Aorta (tissue), 5 donors: ENCODE results near the gene DNAH7. TPM values are rescaled to one million over a fixed set of nuclear protein-coding genes. Genes with fewer than 3 reads are reported as not detected.

Experiments used
- ATAC-seq: fragments of 200-7000 bp; cut with Tn5 transposase; one replicate; pipeline ENCODE4 v1.9.1; 2022; ENCODE audit warnings: moderate library complexity; ENCODE audit not compliant: low FRiP score
- DNase-seq, 2 donors: peaks; one replicate each; pipeline ENCODE4 v3.0.0-alpha.2; 2020
- H3K27ac ChIP-seq, 2 donors: one replicate each; pipeline ENCODE4 v1.5.1; 2013; ENCODE audit warnings: low read length in 2 of 2, mild to moderate bottlenecking in 2 of 2, moderate library complexity in 2 of 2, control low read depth in 1 of 2, inconsistent platforms in 1 of 2, low read depth in 1 of 2
- H3K27me3 ChIP-seq, 2 donors: one replicate each; pipeline ENCODE4 v1.6.1; 2013; ENCODE audit warnings: control low read depth in 1 of 2, low read length in 1 of 2, mild to moderate bottlenecking in 1 of 2, moderate library complexity in 1 of 2; ENCODE audit not compliant: insufficient read depth in 2 of 2, control insufficient read depth in 1 of 2
- H3K36me3 ChIP-seq, 2 donors: one replicate each; pipeline ENCODE4 v1.6.1; 2013; ENCODE audit warnings: control low read depth in 1 of 2, low read length in 1 of 2, mild to moderate bottlenecking in 1 of 2; ENCODE audit not compliant: insufficient read depth in 2 of 2, control insufficient read depth in 1 of 2
- H3K4me1 ChIP-seq, 2 donors: one replicate each; pipeline ENCODE4 v1.6.1; 2013; ENCODE audit warnings: low read length in 2 of 2, control low read depth in 1 of 2, mild to moderate bottlenecking in 1 of 2, moderate library complexity in 1 of 2; ENCODE audit not compliant: insufficient read depth in 2 of 2, control insufficient read depth in 1 of 2
- H3K4me3 ChIP-seq, 2 donors: one replicate each; pipeline ENCODE4 v1.5.1; 2013; ENCODE audit warnings: low read length in 2 of 2, control low read depth in 1 of 2, mild to moderate bottlenecking in 1 of 2
- H3K9me3 ChIP-seq: one replicate; pipeline ENCODE4 v1.6.1; 2013; ENCODE audit warnings: mild to moderate bottlenecking, low read length; ENCODE audit not compliant: control insufficient read depth
- WGBS, 2 donors: extraction: QIAGEN DNeasy Blood & Tissue Kit; methylation state at CpG; one replicate each; pipeline ENCODE4 v1.1.7; 2013; 5-methylcytosine and 5-hydroxymethylcytosine counted together
- intact Hi-C, 2 donors: fragments of 100-400 bp; cut with DNase I; formaldehyde crosslinking; loops; one replicate each; pipeline versions ENCODE4 v1.14.2 to v1.15.0; 2022
- polyA plus RNA-seq, 2 donors: library from polyadenylated mRNA; stranded (reverse); fragments of 200-250 nt; gene quantifications; one replicate each; pipeline ENCODE4 v1.2.3, GENCODE V29; 2013
- total RNA-seq, 2 donors: library from RNA; stranded (reverse); fragmentation: NEBNext Ultra II Directional; extraction: Animal tissue kit (Norgen Biotek cat#: 25700); gene quantifications; one replicate each; pipeline ENCODE4 v1.2.1, GENCODE V29; 2021
- donor health status: healthy with polysubstance abuse.
- donor health status: Bipolar disorder and iron deficiency.
- donor health status: DM: no; HTN: no; CAD: no.
- donor health status: DM: no; HTN: no; CAD: no.
- donor health status: DM: yes; HTN: yes; CAD: no.

The DNAH7 gene
- total and polyA plus RNA-seq, 4 donors = 0.71 to 2.7 (median 1.5) TPM

GRCh38 chr2:195808189-195808588 lies 260.4 kb downstream of the DNAH7 start:
- intact Hi-C loops = no loop called here
- no peak overlapping the region for H3K27ac ChIP-seq
- no peak for DNase-seq
- ATAC-seq = no peak
- H3K4me1 ChIP-seq = no peaks in the 10 kb centered on the region
- no peaks in the 10 kb centered on the region for H3K27me3 ChIP-seq
- WGBS, 2 donors = 42 to 45% methylated on average over 1 of the region's 1 CpG
- H3K36me3 ChIP-seq = no peaks in the 10 kb centered on the region
- no peaks in the 10 kb centered on the region for H3K9me3 ChIP-seq
- H3K4me3 ChIP-seq = no peak overlapping the region

DNA sequence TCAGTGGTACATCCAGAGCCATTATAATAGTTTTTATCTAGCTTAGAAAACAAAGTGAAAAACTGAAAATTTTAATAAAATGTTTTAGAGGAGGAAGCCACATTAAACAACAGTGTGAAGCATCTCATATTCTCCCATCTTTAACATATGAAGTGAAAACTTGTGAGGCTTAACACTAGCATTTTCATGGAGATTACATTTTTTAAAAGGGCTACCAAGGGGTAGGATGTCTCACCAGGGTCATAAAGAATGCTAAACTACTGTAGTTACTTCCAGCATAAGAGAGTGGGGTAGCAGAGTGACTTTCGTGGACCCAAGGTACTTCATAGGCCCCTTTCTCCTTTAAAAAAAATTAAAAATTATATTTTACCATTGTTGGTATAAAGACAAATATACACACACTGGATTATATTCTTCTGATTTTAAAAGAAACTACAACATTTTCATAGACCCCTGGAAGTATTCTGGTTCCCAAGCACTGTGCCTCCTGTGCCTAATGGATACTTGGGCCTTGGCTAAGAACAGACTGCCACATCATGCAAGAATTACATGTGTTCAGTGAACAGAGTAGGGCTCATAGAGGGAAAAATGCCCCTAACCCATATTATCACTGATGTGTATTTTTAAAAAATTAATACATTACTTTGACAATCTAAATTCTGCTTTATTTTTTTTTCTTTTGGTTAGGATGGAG lies 263.2 kb downstream of the DNAH7 start:
- DNase-seq (no peak), ATAC-seq (no peak)
- 77 to 79% methylated on average over 1 of the region's 1 CpG for WGBS, 2 donors
- intact Hi-C loops = no loop called here
- Histone ChIP-seq H3K4me3 (no peak overlapping the region), H3K27me3 (no peaks in the 10 kb centered on the region), H3K9me3 (no peaks in the 10 kb centered on the region), H3K27ac (no peak overlapping the region), H3K36me3 (no peaks in the 10 kb centered on the region), H3K4me1 (no peaks in the 10 kb centered on the region)

- no peak overlapping the region for H3K27ac ChIP-seq
- intact Hi-C loops = no loop called here
- 14 to 17% methylated on average over 1 of the region's 1 CpG for WGBS, 2 donors
- no peak for DNase-seq
- H3K27me3 ChIP-seq = no peaks in the 10 kb centered on the region
- no peaks in the 10 kb centered on the region for H3K36me3 ChIP-seq
- H3K4me3 ChIP-seq = no peak overlapping the region
- ATAC-seq = no peak
- H3K9me3 ChIP-seq = no peaks in the 10 kb centered on the region
- no peaks in the 10 kb centered on the region for H3K4me1 ChIP-seq
These were observed 272.8 kb downstream of the DNAH7 start for GRCh38 chr2:195795879-195796278.

DNA sequence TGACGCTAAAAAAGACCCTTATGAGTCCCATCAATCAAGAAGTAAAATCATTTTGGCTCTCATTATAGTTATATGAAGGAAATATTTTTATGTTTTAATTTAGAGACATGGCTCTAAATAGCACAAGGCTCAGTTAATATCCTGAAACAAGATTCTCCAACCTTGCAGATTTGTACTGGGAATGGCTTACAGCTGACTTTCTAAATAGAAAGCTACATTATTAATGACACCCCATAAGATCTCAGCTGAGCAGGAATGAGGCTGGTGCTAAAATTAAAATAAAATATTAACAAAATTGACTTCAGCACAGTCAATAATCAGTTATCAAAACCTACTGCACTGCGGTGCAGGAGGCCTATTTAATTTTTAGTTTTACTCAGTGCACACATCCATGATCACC lies 274.8 kb downstream of the DNAH7 start:
- no peaks in the 10 kb centered on the region for H3K27me3 ChIP-seq
- H3K4me1 ChIP-seq = no peaks in the 10 kb centered on the region
- H3K27ac ChIP-seq = no peak overlapping the region
- DNase-seq (no peak), ATAC-seq (no peak)
- 60 to 61% methylated on average over 2 of the region's 2 CpGs for WGBS, 2 donors
- intact Hi-C loops = no loop called here
- no peaks in the 10 kb centered on the region for H3K36me3 ChIP-seq
- no peak overlapping the region for H3K4me3 ChIP-seq
- no peaks in the 10 kb centered on the region for H3K9me3 ChIP-seq

DNA sequence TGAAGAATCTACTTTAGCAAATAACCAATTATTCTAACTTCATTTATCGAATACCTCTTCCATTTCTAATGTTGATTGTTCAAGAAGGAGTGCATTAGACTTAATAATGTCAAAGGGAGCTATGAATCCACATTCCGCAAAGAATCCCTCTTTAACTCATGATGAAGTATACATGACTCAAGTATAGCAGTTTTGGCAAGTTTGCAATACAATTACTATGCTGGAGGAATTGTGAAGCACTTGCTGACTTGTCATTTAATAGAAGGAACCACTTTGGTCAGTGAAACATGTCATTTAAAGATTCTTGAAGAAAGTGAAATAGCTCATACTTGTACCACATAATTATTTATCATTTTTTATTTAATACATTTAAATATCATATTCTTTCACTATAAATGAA lies 286.5 kb downstream of the DNAH7 start:
- H3K4me3 ChIP-seq = no peak overlapping the region
- H3K9me3 ChIP-seq = no peaks in the 10 kb centered on the region
- no peaks in the 10 kb centered on the region for H3K36me3 ChIP-seq
- no peak for ATAC-seq
- H3K27me3 ChIP-seq = no peaks in the 10 kb centered on the region
- no peak for DNase-seq
- intact Hi-C loops = no loop called here
- no peaks in the 10 kb centered on the region for H3K4me1 ChIP-seq
- no peak overlapping the region for H3K27ac ChIP-seq
- 93 to 95% methylated on average over 2 of the region's 2 CpGs for WGBS, 2 donors

DNA sequence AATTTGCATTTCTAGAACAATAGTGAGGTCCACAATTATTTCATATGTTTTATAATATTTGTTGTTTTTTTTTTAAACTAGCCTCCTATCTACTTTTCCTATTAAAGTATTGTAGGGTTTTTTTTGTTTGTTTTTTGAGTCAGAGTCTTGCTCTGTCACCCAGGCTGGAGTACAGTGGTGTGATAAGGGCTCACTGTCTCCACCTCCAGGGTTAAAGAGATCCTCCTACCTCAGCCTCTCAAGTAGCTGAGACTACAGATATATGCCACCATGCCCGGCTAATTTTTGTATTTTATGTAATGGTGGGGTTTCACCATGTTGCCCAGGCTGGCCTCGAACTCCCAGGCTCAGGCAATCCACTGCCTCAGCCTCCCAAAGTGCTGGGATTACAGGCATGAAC lies 289.1 kb downstream of the DNAH7 start:
- no peaks in the 10 kb centered on the region for H3K27me3 ChIP-seq
- DNase-seq = no peak
- no peak overlapping the region for H3K4me3 ChIP-seq
- H3K36me3 ChIP-seq = no peaks in the 10 kb centered on the region
- intact Hi-C loops = no loop called here
- H3K27ac ChIP-seq = no peak overlapping the region
- no peaks in the 10 kb centered on the region for H3K9me3 ChIP-seq
- no peaks in the 10 kb centered on the region for H3K4me1 ChIP-seq
- 82 to 85% methylated on average over 2 of the region's 2 CpGs for WGBS, 2 donors
- no peak for ATAC-seq

DNA sequence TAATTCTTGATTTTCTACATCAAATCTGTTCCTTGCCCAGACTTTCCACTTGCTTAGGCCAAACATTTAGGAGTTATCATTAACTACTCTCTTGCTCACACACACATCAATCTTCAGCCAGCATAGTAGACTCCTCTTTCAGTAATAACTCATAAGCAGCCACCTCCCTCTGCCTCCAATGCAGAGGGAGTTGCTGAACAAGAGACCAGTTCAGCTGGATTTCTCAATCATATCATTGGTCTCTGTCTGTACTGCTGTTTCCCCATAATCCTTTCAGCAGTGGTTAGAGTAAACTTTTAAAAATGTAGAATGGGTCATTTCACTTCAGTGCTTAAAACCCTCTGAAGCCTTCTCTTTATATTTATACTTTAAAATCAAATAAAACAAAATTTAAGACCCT lies 298.7 kb downstream of the DNAH7 start:
- ATAC-seq = no peak
- no peak overlapping the region for H3K4me3 ChIP-seq
- no peaks in the 10 kb centered on the region for H3K9me3 ChIP-seq
- intact Hi-C loops = no loop called here
- no peaks in the 10 kb centered on the region for H3K27me3 ChIP-seq
- no peak for DNase-seq
- H3K4me1 ChIP-seq = no peaks in the 10 kb centered on the region
- no peaks in the 10 kb centered on the region for H3K36me3 ChIP-seq
- H3K27ac ChIP-seq = no peak overlapping the region

GRCh38 chr2:195768431-195768830 lies 300.2 kb downstream of the DNAH7 start:
- intact Hi-C loops = no loop called here
- 47 to 60% methylated on average over 2 of the region's 2 CpGs for WGBS, 2 donors
- DNase-seq (no peak), ATAC-seq (no peak)
- H3K27ac ChIP-seq = no peak overlapping the region
- no peaks in the 10 kb centered on the region for H3K9me3 ChIP-seq
- no peaks in the 10 kb centered on the region for H3K36me3 ChIP-seq
- no peaks in the 10 kb centered on the region for H3K4me1 ChIP-seq
- no peak overlapping the region for H3K4me3 ChIP-seq
- H3K27me3 ChIP-seq = no peaks in the 10 kb centered on the region

DNA sequence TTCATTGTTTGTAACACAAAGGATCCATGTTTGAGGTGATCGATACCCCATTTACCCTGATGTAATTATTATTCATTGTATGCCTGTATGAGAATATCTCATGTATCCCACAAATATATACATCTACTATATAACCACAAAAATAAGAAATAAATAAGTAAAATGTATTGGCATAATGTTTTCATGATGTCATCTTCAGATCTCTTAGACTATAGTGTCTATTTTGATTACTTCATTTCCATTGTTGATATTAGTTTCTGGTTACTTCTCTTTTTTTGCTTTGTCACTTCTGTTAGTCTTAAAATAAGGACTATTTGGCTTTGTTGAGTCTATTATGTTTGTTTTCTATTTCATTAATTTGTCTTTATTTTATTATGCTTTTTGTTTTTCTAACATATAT lies 301.9 kb downstream of the DNAH7 start:
- 98 to 100% methylated on average over 1 of the region's 1 CpG for WGBS, 2 donors
- H3K36me3 ChIP-seq = no peaks in the 10 kb centered on the region
- no peaks in the 10 kb centered on the region for H3K9me3 ChIP-seq
- no peak overlapping the region for H3K4me3 ChIP-seq
- no peaks in the 10 kb centered on the region for H3K4me1 ChIP-seq
- no peak for ATAC-seq
- H3K27ac ChIP-seq = no peak overlapping the region
- intact Hi-C loops = no loop called here
- H3K27me3 ChIP-seq = no peaks in the 10 kb centered on the region
- no peak for DNase-seq
